Dermis blood vessel endothelial cell (primary cell): ENCODE data around the gene UTS2R. TPM values are rescaled to one million over a fixed set of nuclear protein-coding genes. Genes with fewer than 3 reads are reported as not detected.

Experiments
- DNase-seq: peaks from one replicate; pipeline ENCODE4 v3.0.0; 2010
- total RNA-seq: library from RNA; depleted of rRNA; stranded (reverse); fragments of >200 nt; gene quantifications from 2 replicates; pipeline ENCODE4 v1.2.3, GENCODE V29; 2014

UTS2R gene
- total RNA-seq, 1 donor from 2014 or later, result not detected

DNA sequence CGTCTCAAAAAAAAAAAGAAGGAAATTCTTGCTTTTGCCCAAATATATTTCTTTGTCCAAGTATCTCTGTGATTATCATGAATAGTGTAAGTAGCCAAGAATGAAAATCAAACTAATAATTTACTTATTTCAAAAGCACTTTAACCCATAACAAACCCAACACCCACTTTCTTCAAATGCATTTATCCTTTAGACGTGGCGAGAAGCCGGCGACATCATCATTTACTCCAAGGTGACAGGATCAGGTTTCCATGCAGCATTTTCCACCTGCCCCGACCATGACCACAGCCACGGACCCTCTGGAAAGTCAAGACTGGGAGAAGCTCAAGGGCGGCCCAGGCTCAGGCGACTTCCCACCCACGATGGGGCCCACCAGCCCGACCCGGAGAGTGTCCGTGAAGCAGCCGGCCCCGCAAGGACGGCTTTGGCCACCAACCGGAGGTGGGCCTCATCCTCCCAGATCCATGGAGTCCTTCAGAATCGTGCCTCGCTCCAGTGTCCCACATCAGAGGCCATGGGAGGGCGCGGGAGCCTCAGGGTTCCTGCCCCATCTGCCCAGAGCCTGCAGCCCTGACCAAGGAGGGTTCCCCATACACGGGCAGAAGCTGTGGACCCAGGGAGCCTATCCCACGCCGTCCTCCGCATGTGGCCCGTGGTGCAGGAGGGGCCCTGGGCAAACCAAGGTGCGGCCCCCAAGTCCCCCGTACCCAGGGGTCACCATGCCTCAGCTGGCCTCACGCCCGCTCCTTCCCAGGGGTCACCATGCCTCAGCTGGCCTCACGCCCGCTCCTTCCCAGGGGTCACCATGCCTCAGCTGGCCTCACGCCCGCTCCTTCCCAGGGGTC, 18.7 kb downstream of the UTS2R start:
- DNase-seq, result no peak

DNA sequence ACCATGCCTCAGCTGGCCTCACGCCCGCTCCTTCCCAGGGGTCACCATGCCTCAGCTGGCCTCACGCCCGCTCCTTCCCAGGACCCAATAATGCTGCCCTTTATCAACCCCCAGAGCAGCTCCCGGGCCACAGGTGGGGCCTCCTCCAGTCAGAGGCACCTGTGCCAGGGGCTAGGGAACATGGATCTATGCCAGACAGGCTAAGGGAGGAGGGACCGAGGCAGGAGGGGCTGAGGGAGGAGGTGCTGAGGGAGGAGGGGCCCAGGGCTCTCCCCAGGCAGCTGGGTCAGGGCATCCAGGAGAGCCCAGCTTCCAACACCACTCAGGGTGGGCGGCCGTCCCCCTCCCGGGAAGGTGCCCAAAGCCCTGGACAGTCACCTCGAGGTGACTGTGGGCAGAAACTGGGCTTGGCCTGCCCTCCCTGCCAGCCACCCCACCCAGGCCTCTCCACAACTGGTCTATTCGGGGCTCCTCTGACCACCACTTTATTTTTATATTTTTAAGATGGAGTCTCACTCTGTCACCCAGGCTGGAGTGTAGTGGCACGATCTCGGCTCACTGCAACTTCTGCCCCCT, 19.4 kb downstream of the UTS2R start:
- DNase-seq, result no peak

DNA sequence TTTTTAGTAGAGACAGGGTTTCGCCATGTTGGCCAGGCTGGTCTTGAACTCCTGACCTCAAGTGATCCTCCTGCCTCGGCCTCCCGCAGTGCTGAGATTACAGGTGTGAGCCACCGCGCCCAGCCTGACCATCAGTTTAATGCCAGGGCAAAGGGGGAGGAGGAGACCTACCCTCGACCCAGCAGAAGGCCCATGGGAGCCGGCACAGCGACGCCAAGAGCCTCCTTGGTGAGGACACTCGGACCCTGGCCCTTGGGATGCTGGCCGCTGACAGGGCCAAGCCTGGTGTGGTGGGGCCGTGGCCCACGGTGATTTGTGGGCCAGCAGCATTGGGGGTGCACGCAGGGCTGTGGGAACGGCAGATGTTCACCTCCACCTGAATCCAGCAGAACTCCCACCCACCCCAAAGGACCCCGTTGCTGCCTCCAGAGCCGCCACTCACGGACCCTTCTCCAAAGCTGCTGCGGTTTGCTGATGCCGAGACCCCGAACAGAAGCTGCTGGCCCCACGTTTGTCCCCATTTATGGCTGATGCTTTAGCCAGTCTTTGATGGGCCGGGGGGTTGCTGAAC, 20.0 kb downstream of the UTS2R start:
- DNase-seq, result no peak

DNA sequence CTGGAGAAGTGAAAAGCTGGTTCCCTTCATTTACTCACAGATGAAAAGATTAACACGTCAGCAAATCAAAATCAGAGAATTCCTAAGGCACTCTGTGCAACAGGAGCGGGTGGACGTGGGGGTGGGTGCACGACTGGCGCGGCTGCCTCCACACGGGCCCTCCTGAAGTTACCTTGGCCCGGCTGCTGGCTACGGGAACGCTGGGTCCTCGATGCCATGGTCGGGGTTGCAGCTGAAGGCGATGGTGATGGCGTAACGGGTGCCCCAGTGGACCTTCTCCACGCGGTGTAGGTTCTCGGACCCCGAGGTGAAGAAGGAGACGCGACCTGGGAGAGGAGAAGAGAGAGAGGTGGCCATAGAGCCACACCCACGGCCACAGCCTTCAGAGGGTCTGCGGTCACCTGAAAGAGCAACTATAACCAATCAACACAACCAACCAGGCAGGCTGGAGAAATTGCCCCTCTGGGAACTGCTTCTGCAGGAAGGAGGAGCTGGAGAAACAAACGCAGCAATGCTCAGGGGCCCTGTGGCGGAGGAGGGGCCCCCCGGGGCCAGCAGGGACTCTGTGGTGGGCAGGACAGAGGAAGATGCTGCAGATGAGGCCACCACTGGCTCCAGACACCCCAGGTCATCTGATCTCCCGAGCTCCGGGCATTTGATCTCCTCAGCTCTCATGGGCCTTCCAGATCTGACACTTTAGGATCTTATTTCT, 20.8 kb downstream of the UTS2R start:
- no peak for DNase-seq

DNA sequence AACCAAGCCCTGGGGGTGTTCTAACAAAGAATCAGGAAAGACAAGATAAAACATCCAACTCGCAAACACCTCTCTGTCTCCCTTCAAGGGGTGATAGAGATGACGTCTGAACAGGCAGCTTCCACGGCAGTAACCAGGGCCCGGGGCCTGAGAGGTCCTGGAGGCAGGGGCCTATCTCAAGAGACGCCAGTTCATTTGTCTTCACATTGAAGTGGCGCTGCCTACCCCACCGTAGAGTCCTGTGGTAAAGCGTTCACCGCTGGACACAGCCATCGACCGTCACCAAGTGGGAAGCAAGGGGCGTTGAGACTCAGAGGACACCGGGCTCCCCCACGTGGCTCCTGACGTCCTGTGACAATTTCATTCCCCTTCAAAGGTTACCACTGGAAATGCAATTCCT, 21.4 kb downstream of the UTS2R start:
- DNase-seq, result no peak

DNA sequence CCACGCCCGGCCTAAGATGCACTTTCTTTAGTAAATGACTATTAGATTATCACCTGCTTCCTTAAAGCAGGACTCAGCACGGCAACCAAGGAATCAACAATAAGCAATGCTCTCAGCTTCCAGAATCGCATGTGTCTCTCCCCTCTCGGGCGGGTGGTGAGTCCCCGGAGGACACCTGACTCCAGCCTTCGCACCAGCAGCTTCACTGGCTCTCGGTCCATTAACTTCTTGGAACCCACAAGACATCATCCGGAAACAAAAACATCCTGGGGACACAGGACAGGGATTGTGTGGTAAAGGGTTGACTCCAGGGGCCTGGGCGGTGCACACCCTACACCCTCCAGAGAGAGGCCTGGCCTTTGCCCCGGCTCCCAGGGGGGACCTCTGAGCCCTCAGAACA, 22.7 kb downstream of the UTS2R start:
- DNase-seq, result no peak

DNA sequence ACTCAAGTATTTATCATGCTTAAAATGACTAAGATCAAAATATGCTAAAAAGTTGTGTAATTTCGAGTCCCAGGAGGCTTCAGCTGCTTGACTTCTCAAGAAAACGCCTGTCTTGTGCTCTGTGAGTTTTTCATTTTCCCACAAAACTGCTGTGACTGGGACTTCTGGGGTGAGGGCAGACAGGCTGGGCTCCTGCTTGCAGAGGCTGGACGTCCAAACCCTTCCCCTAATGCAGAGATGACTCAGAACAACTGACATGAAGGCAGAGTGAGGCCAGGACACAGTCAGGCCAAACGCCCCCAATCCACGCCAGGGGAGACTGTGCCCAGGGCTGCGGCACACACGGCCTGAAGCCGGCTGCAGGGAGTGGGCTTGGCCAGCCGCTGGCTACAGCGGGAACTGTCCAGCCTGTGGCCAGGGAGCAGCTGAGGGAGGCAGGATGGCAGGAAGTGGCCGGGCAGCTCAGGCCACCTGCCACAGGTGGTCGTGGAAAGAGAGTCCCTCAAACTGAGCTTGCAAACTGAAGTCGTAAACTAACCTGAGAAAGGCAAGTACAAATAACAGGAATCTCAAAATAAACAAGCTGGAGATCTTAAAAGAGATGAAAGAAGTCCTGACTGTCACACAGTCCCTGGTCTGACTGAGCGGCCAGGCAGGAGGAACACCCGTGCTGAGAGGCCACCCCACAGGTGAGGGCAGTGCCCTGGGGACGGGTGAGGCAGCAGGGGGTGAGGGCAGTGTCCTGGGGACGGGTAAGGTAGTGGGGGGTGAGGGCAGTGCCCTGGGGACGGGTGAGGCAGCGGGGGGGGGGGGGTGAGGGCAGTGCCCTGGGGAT, 25.3 kb downstream of the UTS2R start:
- no peak for DNase-seq

DNA sequence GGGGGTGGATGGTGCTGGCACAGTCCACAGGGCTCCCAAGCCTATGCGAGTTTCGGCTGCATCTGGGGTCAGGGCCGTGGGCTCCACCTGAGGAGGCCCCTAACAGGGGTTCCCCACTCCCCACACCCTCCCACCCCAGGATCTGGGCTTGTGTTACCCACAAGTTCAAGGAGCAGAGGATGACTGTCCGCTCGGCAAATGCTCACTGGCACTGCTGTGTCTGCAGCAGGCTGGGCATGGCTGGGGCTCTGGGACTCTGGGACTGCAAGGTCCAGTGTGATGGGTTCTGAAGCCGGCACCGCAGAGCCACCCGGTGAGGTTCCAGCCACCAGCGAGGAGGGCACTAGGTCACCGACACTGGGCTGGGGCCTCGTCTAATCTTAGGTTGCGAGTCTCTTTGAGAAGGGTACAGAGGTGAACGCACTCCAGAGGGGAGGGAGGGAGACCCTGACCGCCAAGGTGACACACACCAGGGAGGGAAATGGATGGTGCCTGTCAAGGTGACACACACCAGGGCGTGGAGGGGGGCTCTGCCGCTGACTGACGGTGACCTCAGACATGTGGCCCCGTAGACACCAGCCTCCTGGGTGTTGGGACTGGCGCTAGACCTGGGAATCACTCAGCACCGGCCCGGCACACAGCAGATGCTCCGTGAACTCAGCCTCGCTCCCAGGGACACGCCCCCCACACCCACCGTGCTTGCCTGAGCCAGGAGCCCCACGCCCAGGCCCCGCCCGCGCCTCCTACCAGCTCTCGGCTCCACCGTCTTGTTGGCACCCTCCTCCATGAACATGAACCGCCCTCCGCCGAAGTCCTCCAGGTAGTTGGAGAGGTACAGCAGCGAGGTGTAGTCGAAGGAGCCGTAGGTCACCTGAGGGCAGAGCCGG, 26.1 kb downstream of the UTS2R start:
- no peak for DNase-seq

DNA sequence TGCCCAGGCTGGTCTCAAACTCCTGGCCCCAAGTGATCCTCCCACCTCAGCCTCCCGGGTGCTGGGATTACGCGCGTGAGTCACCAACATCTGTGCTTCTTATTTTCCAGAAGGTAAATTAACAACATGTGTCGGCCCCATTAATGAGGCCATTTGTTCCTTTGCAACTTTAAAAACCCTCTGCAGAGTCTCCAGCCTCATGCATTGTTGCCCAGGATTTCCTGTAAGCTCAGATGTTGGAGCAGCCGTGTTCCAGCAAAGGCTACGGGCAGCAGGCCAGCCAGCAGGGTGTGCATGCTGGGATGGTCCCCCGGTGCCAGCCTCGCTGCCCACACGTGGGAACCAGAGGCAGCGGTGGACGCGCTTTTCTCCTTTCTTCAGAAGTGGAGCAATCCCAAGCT, 27.5 kb downstream of the UTS2R start:
- DNase-seq, result peak; percentile 64

DNA sequence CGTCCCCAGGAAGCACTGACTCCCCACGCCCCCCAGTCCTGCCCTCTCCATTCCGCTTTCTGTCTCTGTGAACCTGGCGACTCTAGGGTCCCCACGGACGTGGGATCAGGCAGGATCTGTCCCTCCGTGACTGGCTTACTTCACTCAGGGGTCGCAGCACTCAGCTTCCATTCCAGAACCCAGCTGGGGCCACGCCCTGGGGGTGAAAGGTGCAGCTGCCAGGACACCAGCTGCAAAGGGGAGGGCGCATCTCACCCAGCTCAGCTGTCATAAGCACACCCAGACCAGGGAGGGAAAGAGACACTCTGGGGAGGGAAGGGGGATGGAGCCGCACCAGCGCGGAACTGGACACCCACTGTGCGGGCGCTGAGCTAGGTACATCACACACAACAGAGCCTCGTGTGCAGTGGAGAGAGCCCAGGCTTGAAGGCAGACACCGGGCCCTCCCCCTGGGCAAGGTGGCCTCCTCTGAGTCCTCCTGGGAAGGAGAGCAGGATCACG, 28.1 kb downstream of the UTS2R start:
- no peak for DNase-seq

DNA sequence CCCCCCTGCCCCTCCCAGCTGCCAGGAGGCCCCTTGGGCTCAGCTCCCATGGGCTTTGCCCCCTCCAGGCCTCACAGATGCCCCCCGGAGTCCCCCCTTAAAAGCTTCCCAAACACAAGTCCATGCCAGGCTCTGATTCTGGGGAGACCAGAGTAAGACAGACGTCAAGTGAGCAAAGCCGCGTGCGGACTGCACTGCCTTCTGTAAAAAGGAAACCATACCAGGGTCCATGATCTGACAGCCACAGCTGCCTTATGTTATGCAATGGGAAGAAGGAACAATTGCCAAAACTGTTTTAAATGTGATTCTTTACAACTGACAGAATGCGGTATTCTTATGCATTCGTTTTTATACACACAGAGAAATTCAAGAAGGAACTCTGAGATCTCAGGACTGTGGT, 28.6 kb downstream of the UTS2R start:
- DNase-seq, result no peak

DNA sequence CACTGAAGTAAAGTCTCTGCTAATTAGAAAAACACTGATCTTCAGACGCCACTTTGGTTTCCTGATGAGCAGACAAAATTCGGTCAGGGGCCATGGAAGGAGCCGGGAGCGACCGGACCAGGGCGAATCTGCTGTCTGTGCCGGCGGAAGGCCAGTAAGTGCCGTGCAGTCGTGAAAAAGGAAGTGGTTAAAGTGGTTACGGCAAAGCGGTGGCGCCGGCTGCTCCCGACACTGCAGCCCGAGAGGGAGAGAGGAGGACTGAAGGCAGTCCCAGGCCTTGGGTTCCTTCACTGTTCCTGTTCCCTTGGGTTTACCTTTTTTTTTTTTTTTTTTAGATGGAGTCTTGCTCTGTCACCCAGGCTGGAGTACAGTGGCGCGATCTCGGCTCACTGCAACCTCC, 29.3 kb downstream of the UTS2R start:
- no peak for DNase-seq

DNA sequence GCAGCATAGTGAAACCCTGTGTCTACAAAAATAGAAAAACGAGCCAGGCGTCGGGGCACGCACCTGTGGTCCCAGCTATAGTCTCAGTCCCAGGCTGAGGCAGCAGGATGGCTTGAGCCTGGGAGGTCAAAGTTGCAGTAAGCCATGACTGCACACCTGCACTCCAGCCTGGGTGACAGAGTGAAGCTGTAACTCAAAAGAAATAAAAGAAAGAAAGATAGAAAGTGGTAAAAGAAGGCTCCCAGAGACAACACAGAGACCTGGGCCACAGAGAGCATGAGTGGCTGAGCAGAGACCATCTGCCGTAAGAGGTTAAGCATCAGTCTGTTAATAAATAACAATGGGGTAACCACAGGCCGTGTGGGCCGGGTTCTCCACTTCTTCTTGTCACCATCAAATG, 31.3 kb downstream of the UTS2R start:
- no peak for DNase-seq

DNA sequence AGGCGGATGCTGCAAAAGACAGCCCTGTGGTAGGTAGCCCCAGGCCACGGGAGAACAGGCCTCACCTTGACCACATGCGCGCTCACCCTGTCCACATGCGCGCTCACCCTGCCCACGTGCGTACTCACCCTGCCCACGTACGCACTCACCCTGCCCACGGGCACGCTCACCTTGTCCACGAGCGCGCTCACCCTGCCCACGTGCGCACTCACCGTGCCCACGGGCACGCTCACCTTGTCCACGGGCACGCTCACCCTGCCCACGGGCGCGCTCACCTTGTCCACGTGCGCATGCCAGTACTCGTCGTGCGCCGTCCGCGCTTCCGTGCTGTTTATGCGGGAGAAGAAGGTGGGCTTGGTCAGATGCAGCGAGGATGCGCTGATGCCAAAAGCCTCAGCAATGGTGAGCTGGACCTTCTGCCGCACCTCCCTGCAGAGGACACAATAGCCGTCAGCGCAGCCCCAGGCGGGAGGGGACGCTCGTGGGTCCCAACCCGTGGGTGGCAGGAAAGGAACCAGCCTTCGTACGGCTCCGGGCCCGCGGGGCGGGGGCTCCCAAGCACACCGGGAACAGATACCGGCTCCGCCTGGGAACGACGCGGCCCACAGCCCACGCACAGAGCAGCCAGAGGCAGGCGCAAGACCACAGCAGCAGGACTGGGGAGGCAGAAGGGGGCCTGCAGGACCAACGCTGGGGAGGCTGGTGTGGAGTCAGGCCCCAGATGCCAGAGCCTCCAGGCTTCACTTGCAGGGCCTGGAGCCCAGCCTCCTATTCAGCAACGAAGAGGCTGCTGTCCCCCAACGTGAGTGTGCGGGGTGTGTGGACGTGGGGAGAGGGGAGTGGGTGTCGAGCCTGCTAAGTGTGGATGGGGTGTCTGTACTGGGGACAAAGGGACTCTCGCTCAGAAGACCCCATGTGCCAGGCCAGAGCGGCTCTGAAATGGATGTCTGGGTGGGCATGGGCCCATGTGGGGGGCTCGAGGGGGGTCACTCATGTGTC, 32.4 kb downstream of the UTS2R start:
- DNase-seq, result no peak

DNA sequence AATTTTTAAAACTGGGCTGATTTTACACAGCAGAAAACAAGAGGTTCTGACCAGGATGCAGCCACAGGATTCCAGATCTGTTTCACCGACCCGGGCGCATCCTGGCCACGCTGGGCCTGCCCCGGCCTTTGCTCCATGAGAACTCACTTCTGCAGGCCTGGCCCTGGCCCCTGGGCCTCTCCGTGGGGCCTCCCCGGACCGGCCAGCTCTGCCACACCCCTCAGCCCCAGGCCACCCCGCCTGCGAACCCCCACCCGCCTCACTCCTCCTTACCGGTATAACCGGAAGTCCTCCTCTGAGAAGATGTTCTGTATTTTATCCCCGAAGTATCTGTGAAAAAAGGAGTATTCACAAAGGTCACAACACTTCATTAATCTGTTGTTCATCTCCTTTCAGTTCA, 33.5 kb downstream of the UTS2R start:
- no peak for DNase-seq

DNA sequence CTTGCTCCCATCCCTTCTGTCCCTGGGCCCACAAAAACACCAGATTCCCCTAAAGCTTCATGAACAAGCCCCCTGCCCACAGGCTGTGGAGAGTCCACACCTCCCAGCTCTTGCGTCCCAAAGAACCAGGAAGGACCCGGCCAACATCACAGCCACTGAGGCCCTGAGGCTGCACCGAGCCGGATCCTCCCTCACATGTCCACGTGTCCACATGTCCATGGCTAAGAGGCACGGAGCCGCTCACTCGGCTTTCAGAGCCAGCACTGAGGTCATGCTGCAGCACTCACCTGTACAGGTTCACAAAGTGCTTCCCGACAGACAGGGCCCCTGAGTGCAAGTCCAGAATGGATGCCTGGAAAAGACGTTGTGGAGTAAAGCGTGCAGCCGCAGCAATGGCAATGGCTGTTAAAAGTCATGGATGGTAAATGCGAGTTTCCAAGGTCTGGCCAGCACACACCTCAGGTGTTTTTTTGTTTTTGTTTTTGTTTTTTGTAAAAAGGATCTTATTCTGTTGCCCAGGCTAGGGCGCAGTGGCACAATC, 34.6 kb downstream of the UTS2R start:
- no peak for DNase-seq

DNA sequence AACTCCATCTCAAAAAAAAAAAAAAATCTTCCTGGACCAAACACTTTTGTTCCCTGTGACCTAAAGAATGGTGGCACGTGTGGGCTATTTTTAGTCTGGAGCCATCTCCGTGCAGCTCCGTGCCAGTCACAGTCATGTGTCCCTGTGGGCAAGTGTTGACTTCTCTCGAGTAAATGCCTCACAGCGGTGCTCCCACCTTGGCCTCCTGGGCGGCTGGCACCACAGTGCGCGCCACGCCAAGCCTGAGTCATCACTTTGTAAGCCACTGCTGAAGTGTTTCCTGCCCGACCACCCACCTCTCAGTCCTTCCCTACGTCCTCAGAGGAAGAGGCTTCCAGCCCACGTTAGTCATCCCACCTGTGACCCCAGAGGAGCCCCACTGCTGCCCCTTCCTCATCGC, 35.7 kb downstream of the UTS2R start:
- no peak for DNase-seq

DNA sequence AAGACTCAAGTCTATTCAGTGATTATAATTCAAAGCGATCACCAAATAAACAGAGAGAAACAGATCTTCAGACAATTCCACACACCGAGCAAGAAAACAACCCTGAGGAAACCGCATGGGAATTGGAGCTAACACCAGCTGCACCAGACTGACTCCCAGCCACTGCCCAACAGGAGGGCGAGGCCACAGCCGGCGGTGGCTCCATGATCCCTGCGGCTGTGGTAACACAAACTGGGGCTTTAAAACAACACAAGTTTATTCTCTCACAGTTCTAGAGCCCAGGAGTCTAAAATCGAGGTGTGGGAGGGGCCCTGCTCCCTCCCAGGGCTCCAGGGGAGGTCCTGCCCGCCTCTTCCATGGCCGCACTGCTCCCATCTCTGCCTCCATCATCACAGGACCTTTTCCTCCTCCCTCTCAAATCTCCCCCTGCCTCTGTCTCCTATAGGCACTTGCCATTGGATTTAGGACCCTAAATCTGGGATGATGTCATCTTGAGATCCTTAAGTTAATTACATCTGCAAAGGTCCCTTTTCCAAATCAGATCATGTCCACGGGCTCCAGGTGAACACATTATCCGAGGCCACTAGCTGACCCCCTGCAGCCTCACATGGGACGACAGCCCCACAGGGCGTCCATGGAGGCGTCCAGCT, 36.8 kb downstream of the UTS2R start:
- DNase-seq, result no peak

DNA sequence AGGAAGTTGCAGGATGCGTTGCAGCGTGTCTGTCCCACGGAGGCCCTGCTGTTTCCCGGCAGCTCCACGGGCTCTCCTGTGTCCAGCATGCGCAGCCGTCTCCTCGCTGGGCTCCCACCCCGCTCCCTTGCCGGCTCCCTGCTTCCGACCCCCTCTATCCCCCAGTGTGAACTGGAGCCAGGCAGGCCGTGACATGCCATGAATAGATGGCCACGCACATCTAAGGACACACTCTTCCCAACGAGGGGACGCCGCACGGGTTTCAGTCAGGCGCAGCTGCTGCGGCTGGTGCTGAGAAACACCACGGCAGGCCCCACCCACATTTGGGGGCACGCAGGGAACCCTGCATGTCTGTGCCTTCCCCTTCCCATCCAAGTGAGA, 37.4 kb downstream of the UTS2R start:
- DNase-seq, result no peak
